ENCODE data around the gene FADS3. TPM values are rescaled to one million over a fixed set of nuclear protein-coding genes. Genes with fewer than 3 reads are reported as not detected.

Gene FADS3
- polyA plus RNA-seq, 1 experiment, result 271 TPM

GRCh38 chr11:61923166-61924063 lies 32.1 kb upstream of the FADS3 start:
- ChIA-PET POLR2A (interaction anchor here (0.6 to 1.3 kb wide), 3 partner anchors 26 to 44 kb away, joined by 3 read pairs; no protein-coding TSS in a partner anchor), CTCF (interaction anchor here (0.5 to 4.5 kb wide), 11 partner anchors 9 to 184 kb away, joined by 3 to 34 read pairs (median 3); partner anchors contain the start of gene FTH1)
- Histone ChIP-seq H3K36me3 (ENCODE audit: control insufficient read depth, insufficient read depth, low read length) (no peaks in the 10 kb centered on the region), H3K27me3 (ENCODE audit: control insufficient read depth, insufficient read depth, low read length) (no peaks in the 10 kb centered on the region), H3K4me3 (ENCODE audit: low read depth, low read length) (no peak overlapping the region)
- TF ChIP-seq, protein P1, sequence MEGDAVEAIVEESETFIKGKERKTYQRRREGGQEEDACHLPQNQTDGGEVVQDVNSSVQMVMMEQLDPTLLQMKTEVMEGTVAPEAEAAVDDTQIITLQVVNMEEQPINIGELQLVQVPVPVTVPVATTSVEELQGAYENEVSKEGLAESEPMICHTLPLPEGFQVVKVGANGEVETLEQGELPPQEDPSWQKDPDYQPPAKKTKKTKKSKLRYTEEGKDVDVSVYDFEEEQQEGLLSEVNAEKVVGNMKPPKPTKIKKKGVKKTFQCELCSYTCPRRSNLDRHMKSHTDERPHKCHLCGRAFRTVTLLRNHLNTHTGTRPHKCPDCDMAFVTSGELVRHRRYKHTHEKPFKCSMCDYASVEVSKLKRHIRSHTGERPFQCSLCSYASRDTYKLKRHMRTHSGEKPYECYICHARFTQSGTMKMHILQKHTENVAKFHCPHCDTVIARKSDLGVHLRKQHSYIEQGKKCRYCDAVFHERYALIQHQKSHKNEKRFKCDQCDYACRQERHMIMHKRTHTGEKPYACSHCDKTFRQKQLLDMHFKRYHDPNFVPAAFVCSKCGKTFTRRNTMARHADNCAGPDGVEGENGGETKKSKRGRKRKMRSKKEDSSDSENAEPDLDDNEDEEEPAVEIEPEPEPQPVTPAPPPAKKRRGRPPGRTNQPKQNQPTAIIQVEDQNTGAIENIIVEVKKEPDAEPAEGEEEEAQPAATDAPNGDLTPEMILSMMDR (IDR thresholded peaks at IDR 0.05; ENCODE audit: insufficient read depth, low read depth, low read length), result no peak
- peak; percentile 69 for DNase-seq (ENCODE audit: low read depth)

DNA sequence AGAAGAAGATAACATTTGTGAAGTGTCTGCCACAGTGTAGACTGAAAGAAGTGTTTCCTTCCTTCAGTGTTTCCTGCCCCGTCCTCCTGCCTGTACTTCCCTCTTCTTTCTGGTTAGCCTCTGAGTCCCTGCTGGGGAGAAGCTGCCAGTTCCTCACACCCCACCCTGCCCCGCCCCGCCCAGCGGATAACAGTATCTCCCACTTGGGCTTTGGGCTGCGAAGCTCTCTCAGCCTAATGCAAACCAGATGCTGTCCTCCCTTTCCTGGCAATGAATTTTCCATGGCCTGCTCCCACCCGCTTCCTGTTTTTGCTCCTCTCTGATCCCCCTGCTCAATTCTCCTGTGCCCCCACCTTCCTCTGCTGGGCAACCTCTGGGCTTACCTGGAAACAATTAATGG lies 31.2 kb upstream of the FADS3 start:
- H3K36me3 ChIP-seq (ENCODE audit: control insufficient read depth, insufficient read depth, low read length), result no peaks in the 10 kb centered on the region
- TF ChIP-seq, protein P1 (IDR thresholded peaks at IDR 0.05; ENCODE audit: insufficient read depth, low read depth, low read length), result no peak
- ChIA-PET POLR2A (interaction anchor here (0.6 to 1.3 kb wide), 2 partner anchors 27 to 44 kb away, joined by 3 read pairs; no protein-coding TSS in a partner anchor), CTCF (interaction anchor here (0.6 to 4.5 kb wide), 5 partner anchors 11 to 159 kb away, joined by 3 to 34 read pairs (median 4); no protein-coding TSS in a partner anchor)
- H3K27me3 ChIP-seq (ENCODE audit: control insufficient read depth, insufficient read depth, low read length), result no peaks in the 10 kb centered on the region
- no peak overlapping the region for H3K4me3 ChIP-seq (ENCODE audit: low read depth, low read length)
- peak; percentile 57 for DNase-seq (ENCODE audit: low read depth)

DNA sequence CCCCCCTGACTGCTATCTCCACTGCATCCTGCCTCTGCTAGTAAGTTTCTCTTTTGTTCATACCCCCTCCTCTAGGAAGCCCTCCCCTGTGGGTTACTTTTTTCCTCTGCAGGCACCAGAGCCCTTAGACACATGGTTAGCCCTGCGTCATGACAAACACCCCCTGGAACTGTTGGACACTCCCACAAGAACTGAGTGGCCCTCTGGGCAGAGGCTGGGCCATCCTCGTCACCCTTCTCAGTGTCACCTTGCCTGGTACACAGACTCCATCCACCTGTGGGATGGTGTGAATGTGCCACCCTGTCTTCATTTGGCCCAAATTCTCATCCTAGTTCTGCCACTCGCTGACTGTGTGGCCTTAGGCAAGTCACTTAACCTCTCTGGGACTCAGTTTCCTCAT lies 30.1 kb upstream of the FADS3 start:
- H3K4me3 ChIP-seq (ENCODE audit: low read depth, low read length), result no peak overlapping the region
- TF ChIP-seq, protein P1 (IDR thresholded peaks at IDR 0.05; ENCODE audit: insufficient read depth, low read depth, low read length), result no peak
- ChIA-PET POLR2A (no interaction called here), CTCF (interaction anchor here (3.9 kb wide), 1 partner anchor 26 kb away, joined by 31 read pairs; no protein-coding TSS in a partner anchor)
- no peak for DNase-seq (ENCODE audit: low read depth)
- no peaks in the 10 kb centered on the region for H3K36me3 ChIP-seq (ENCODE audit: control insufficient read depth, insufficient read depth, low read length)
- H3K27me3 ChIP-seq (ENCODE audit: control insufficient read depth, insufficient read depth, low read length), result no peaks in the 10 kb centered on the region

- ChIA-PET CTCF (interaction anchor here (0.7 to 2.1 kb wide), 5 partner anchors 12 to 161 kb away, joined by 3 to 12 read pairs (median 3); no protein-coding TSS in a partner anchor), POLR2A (no interaction called here)
- H3K36me3 ChIP-seq (ENCODE audit: control insufficient read depth, insufficient read depth, low read length), result no peaks in the 10 kb centered on the region
- TF ChIP-seq, protein P1 (IDR thresholded peaks at IDR 0.05; ENCODE audit: insufficient read depth, low read depth, low read length), result no peak
- no peak overlapping the region for H3K4me3 ChIP-seq (ENCODE audit: low read depth, low read length)
- DNase-seq (ENCODE audit: low read depth), result no peak
- no peaks in the 10 kb centered on the region for H3K27me3 ChIP-seq (ENCODE audit: control insufficient read depth, insufficient read depth, low read length)
These were observed 28.6 kb upstream of the FADS3 start for GRCh38 chr11:61919705-61920631.
